D721Med (cell line): ENCODE measurements around the gene PRKG1.

Experiments
- DNase-seq: peaks from one replicate; pipeline ENCODE4 v3.0.0; 2011; ENCODE audit warnings: low spot score; ENCODE audit not compliant: insufficient read length
- FAIRE-seq: peaks from 2 replicates; lab custom pipeline; 2011; peaks lifted over from hg19 to GRCh38; lab: Jason Lieb, UNC
- CTCF ChIP-seq: IDR thresholded peaks from 2 replicates; pipeline ENCODE4 v1.5.1; 2012; ENCODE audit warnings: mild to moderate bottlenecking, control low read depth; ENCODE audit not compliant: insufficient read depth; ENCODE audit errors: missing control alignments

The PRKG1 gene

GRCh38 chr10:51109801-51110533 is 35.7 kb downstream of the PRKG1 start:
- no peak for TF ChIP-seq CTCF
- DNase-seq (no peak), FAIRE-seq (no peak)

DNA sequence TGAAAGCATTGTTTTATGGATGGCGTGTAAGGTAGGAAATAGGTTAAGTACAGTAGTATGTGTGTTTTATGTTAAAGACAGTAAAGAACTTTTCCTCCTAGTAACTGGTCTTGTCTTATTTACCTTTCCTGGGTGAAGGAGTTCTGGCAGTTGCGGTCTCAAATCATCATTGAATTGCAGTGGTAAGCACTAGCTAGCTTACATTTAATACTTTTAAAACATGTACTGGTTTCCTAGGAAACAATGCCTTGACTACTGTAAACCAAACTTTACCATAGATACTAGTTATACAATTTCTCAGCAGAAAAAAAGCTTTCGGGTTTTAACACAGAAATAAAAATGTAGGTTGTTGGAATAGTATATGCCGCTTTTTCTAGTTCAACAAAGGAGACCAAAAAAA is 37.7 kb downstream of the PRKG1 start:
- DNase-seq (no peak), FAIRE-seq (no peak)
- TF ChIP-seq CTCF, result no peak

GRCh38 chr10:51113007-51113406 is 38.7 kb downstream of the PRKG1 start:
- DNase-seq, result no peak
- FAIRE-seq, result no peak
- TF ChIP-seq CTCF, result no peak

- FAIRE-seq, result no peak
These were observed 42.9 kb downstream of the PRKG1 start for GRCh38 chr10:51117053-51117660.

DNA sequence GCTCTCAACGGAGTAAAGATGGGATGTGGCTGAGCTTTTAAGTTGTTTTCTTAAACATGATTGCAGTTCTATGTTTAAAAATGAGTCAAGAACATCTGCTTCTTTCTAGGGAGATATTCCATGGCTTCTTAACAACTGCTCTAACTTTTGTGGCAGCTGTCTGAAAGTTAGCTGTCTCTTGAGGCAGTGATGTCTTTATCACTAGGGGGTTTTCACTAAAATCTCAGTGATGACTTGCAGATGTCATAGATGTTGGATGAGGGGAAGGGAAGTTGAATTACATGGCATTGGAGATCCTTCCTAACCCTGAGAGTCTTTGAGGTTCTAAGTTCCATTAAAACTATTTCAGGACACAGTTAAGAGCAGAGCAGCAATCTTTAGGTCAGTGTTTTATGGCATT is 43.5 kb downstream of the PRKG1 start:
- no peak for TF ChIP-seq CTCF
- FAIRE-seq (no peak), DNase-seq (no peak)

More at GRCh38 chr10:51117053-51117660, 42.9 kb downstream of the PRKG1 start:
- no peak for TF ChIP-seq CTCF
- no peak for DNase-seq

- FAIRE-seq (no peak), DNase-seq (no peak)
- TF ChIP-seq CTCF, result no peak
These were observed 45.2 kb downstream of the PRKG1 start for GRCh38 chr10:51119441-51119840.

- no peak for TF ChIP-seq CTCF
- FAIRE-seq (no peak), DNase-seq (no peak)
These were observed 47.6 kb downstream of the PRKG1 start for GRCh38 chr10:51121861-51122260.
